Measurements from ENCODE around the gene ADORA3.

Gene ADORA3

GRCh38 chr1:111474521-111474920 lies 28.9 kb downstream of the ADORA3 start:
- no peak for TF ChIP-seq ZNF274 (IDR thresholded peaks at IDR 0.05; ENCODE audit: low read depth, low read length)
- no peak overlapping the region for H3K4me3 ChIP-seq (ENCODE audit: low read length)

GRCh38 chr1:111474106-111474505 lies 29.3 kb downstream of the ADORA3 start:
- TF ChIP-seq ZNF274 (IDR thresholded peaks at IDR 0.05; ENCODE audit: low read depth, low read length) = no peak
- no peak overlapping the region for H3K4me3 ChIP-seq (ENCODE audit: low read length)

GRCh38 chr1:111471538-111471937 lies 31.9 kb downstream of the ADORA3 start:
- H3K4me3 ChIP-seq (ENCODE audit: low read length) = no peak overlapping the region
- no peak for TF ChIP-seq ZNF274 (IDR thresholded peaks at IDR 0.05; ENCODE audit: low read depth, low read length)

- H3K4me3 ChIP-seq (ENCODE audit: low read length) = no peak overlapping the region
- TF ChIP-seq ZNF274 (IDR thresholded peaks at IDR 0.05; ENCODE audit: low read depth, low read length) = no peak
These were observed 32.4 kb downstream of the ADORA3 start for GRCh38 chr1:111471012-111471411.

- no peak for TF ChIP-seq ZNF274 (IDR thresholded peaks at IDR 0.05; ENCODE audit: low read depth, low read length)
- no peak overlapping the region for H3K4me3 ChIP-seq (ENCODE audit: low read length)
These were observed 32.8 kb downstream of the ADORA3 start for GRCh38 chr1:111470596-111470995.

GRCh38 chr1:111469539-111469938 lies 33.9 kb downstream of the ADORA3 start:
- no peak for TF ChIP-seq ZNF274 (IDR thresholded peaks at IDR 0.05; ENCODE audit: low read depth, low read length)
- H3K4me3 ChIP-seq (ENCODE audit: low read length) = no peak overlapping the region

GRCh38 chr1:111468717-111469100 lies 34.7 kb downstream of the ADORA3 start:
- TF ChIP-seq ZNF274 (IDR thresholded peaks at IDR 0.05; ENCODE audit: low read depth, low read length) = no peak
- no peak overlapping the region for H3K4me3 ChIP-seq (ENCODE audit: low read length)

- no peak for TF ChIP-seq ZNF274 (IDR thresholded peaks at IDR 0.05; ENCODE audit: low read depth, low read length)
These were observed 35.3 kb downstream of the ADORA3 start for GRCh38 chr1:111467865-111468716.

GRCh38 chr1:111466480-111466879 lies 37.0 kb downstream of the ADORA3 start:
- no peak for TF ChIP-seq ZNF274 (IDR thresholded peaks at IDR 0.05; ENCODE audit: low read depth, low read length)
- H3K4me3 ChIP-seq (ENCODE audit: low read length) = no peak overlapping the region

More at GRCh38 chr1:111467865-111468716, 35.3 kb downstream of the ADORA3 start:
- no peak overlapping the region for H3K4me3 ChIP-seq (ENCODE audit: low read length)

- H3K4me3 ChIP-seq (ENCODE audit: low read length) = no peak overlapping the region
- no peak for TF ChIP-seq ZNF274 (IDR thresholded peaks at IDR 0.05; ENCODE audit: low read depth, low read length)
These were observed 37.7 kb downstream of the ADORA3 start for GRCh38 chr1:111465754-111466153.

GRCh38 chr1:111463029-111463683 lies 40.3 kb downstream of the ADORA3 start:
- TF ChIP-seq ZNF274 (IDR thresholded peaks at IDR 0.05; ENCODE audit: low read depth, low read length) = no peak
- no peak overlapping the region for H3K4me3 ChIP-seq (ENCODE audit: low read length)

- H3K4me3 ChIP-seq (ENCODE audit: low read length) = no peak overlapping the region
- no peak for TF ChIP-seq ZNF274 (IDR thresholded peaks at IDR 0.05; ENCODE audit: low read depth, low read length)
These were observed 40.9 kb downstream of the ADORA3 start for GRCh38 chr1:111462370-111463028.

- no peak for TF ChIP-seq ZNF274 (IDR thresholded peaks at IDR 0.05; ENCODE audit: low read depth, low read length)
- no peak overlapping the region for H3K4me3 ChIP-seq (ENCODE audit: low read length)
These were observed 41.7 kb downstream of the ADORA3 start for GRCh38 chr1:111461765-111462164.

- no peak overlapping the region for H3K4me3 ChIP-seq (ENCODE audit: low read length)
- no peak for TF ChIP-seq ZNF274 (IDR thresholded peaks at IDR 0.05; ENCODE audit: low read depth, low read length)
These were observed 47.8 kb downstream of the ADORA3 start for GRCh38 chr1:111455642-111456031.

Measured in GM08714 (cell line).